SK-N-SH (cell line): ENCODE measurements around the gene RAB20. TPM values are rescaled to one million over a fixed set of nuclear protein-coding genes. Genes with fewer than 3 reads are reported as not detected.
A peak's percentile ranks its signal among the peaks of the same experiment; 100 is the strongest.

Experiments used
- CTCF ChIA-PET: fragments of 300-600, 350-600 bp; formaldehyde crosslinking; extraction: SDS; loops from one replicate; lab custom pipeline; 2021; lab: Yijun Ruan, JAX
- POLR2A ChIA-PET: fragments of 350-600 bp; sonication (Branson Sonifier 250); formaldehyde crosslinking; extraction: SDS; loops from one replicate; lab custom pipeline; 2020; ENCODE audit warnings: antibody characterized with exemption, inconsistent platforms; lab: Yijun Ruan, JAX
- DNase-seq: peaks from one replicate; pipeline ENCODE4 v3.0.0; 2012
- H2AFZ ChIP-seq: fragments of 200-600 bp; sonication (generic); 2 replicates; pipeline ENCODE4 v1.8.1; 2016; ENCODE audit warnings: antibody characterized with exemption, mild to moderate bottlenecking, low read depth
- H3F3A ChIP-seq: fragments of 200-600 bp; sonication (generic); replicated peaks from 2 replicates; pipeline ENCODE3; 2016; ENCODE audit warnings: antibody characterized with exemption, mild to moderate bottlenecking; ENCODE audit not compliant: insufficient read depth
- H3K27ac ChIP-seq, 2 experiments: fragments of 200-500 bp in 1 of 2; fragments of 200-600 bp in 1 of 2; sonication (Bioruptor generic) in 1 of 2; sonication (generic), shearing (Covaris generic) in 1 of 2; 2 replicates each; pipeline versions ENCODE4 v1.5.1 to v1.6.1; 2014 to 2016; ENCODE audit warnings: low read depth in 2 of 2, inconsistent platforms in 1 of 2, low read length in 1 of 2, mild to moderate bottlenecking in 1 of 2, mixed read lengths in 1 of 2
- H3K27me3 ChIP-seq: fragments of 200-600 bp; sonication (generic), shearing (Covaris generic); 2 replicates; pipeline ENCODE4 v1.6.1; 2016; ENCODE audit warnings: mixed run types; ENCODE audit not compliant: insufficient read depth
- H3K36me3 ChIP-seq, 2 experiments: fragments of 200-500 bp in 1 of 2; fragments of 200-600 bp in 1 of 2; sonication (Bioruptor generic) in 1 of 2; sonication (generic) in 1 of 2; replicated peaks in 1 of 2; 2 replicates each; pipeline versions ENCODE3 to v1.5.1; 2014 to 2016; ENCODE audit warnings: low read length in 1 of 2, mild to moderate bottlenecking in 1 of 2; ENCODE audit not compliant: insufficient read depth in 2 of 2, control insufficient read depth in 1 of 2
- H3K4me1 ChIP-seq, 2 experiments: fragments of 200-500 bp in 1 of 2; fragments of 200-600 bp in 1 of 2; sonication (Bioruptor generic) in 1 of 2; sonication (generic), shearing (Covaris generic) in 1 of 2; 2 replicates each; pipeline versions ENCODE4 v1.5.1 to v1.6.1; 2014 to 2016; ENCODE audit warnings: low read depth in 1 of 2, low read length in 1 of 2, mixed run types in 1 of 2; ENCODE audit not compliant: insufficient read depth in 2 of 2, control insufficient read depth in 1 of 2
- H3K4me2 ChIP-seq: fragments of 200-600 bp; sonication (generic), shearing (Covaris generic); 2 replicates; pipeline ENCODE4 v1.6.1; 2017; ENCODE audit warnings: mixed run types
- H3K4me3 ChIP-seq, 2 experiments: fragments of 200-500 bp in 1 of 2; fragments of 200-600 bp in 1 of 2; sonication (Bioruptor generic) in 1 of 2; sonication (generic), shearing (Covaris generic) in 1 of 2; 2 replicates each; pipeline versions ENCODE4 v1.5.1 to v1.8.1; 2014 to 2016; ENCODE audit warnings: low read depth in 2 of 2, inconsistent platforms in 1 of 2, low read length in 1 of 2, mild to moderate bottlenecking in 1 of 2, mixed read lengths in 1 of 2, moderate library complexity in 1 of 2
- H3K79me2 ChIP-seq: fragments of 200-600 bp; sonication (generic); 2 replicates; pipeline ENCODE4 v1.8.1; 2017; ENCODE audit warnings: mild to moderate bottlenecking; ENCODE audit not compliant: insufficient read depth
- H3K9ac ChIP-seq: fragments of 200-600 bp; sonication (generic); 2 replicates; pipeline ENCODE4 v1.6.1; 2017; ENCODE audit warnings: mixed run types
- H3K9me2 ChIP-seq: fragments of 200-600 bp; sonication (generic); 2 replicates; pipeline ENCODE4 v1.6.1; 2017; ENCODE audit warnings: mixed run types
- H3K9me3 ChIP-seq: fragments of 200-600 bp; sonication (generic); 2 replicates; pipeline ENCODE4 v1.6.1; 2017; ENCODE audit warnings: mixed run types, mild to moderate bottlenecking, moderate library complexity
- H4K20me1 ChIP-seq: fragments of 200-600 bp; sonication (generic); 2 replicates; pipeline ENCODE4 v1.6.1; 2017; ENCODE audit warnings: mild to moderate bottlenecking, mixed run types; ENCODE audit not compliant: insufficient read depth
- CTCF ChIP-seq: fragments of 200-600 bp; sonication (generic); IDR thresholded peaks from 2 replicates; pipeline ENCODE4 v1.6.1; 2017; ENCODE audit warnings: antibody characterized with exemption, mild to moderate bottlenecking, moderate library complexity
- ELF1 ChIP-seq: IDR thresholded peaks from 2 replicates; pipeline ENCODE4 v1.4.0; 2012
- FOSL2 ChIP-seq: IDR thresholded peaks from 2 replicates; pipeline ENCODE4 v1.4.0; 2012; ENCODE audit warnings: low read depth, mild to moderate bottlenecking, moderate library complexity, borderline replicate concordance
- MXI1 ChIP-seq: IDR thresholded peaks from 2 replicates; pipeline ENCODE4 v1.6.1; 2012; ENCODE audit warnings: mild to moderate bottlenecking, low read depth, low read length, improper control_type of control experiment
- RFX5 ChIP-seq: IDR thresholded peaks from 2 replicates; pipeline ENCODE4 v1.6.1; 2012; ENCODE audit warnings: mild to moderate bottlenecking, improper control_type of control experiment, low read length
- SIN3A ChIP-seq: IDR thresholded peaks from 2 replicates; pipeline ENCODE4 v1.6.1; 2012; ENCODE audit warnings: low read depth, mild to moderate bottlenecking, low read length, moderate library complexity, borderline replicate concordance
- TAF1 ChIP-seq: IDR thresholded peaks from 2 replicates; pipeline ENCODE4 v1.6.1; 2012; ENCODE audit warnings: low read depth, mild to moderate bottlenecking, low read length, moderate library complexity, borderline replicate concordance
- TEAD4 ChIP-seq: IDR thresholded peaks from 2 replicates; pipeline ENCODE4 v1.4.0; 2012; ENCODE audit warnings: mild to moderate bottlenecking, borderline replicate concordance; ENCODE audit not compliant: insufficient read depth
- USF1 ChIP-seq: IDR thresholded peaks from 2 replicates; pipeline ENCODE4 v1.4.0; 2012; ENCODE audit warnings: low read depth, borderline replicate concordance
- YY1 ChIP-seq: IDR thresholded peaks from 2 replicates; pipeline ENCODE4 v1.4.0; 2012; ENCODE audit warnings: low read depth, mild to moderate bottlenecking
- WGBS: methylation state at CpG from one replicate; pipeline ENCODE4 v1.1.6; 2017; ENCODE audit warnings: low lambda C conversion rate; 5-methylcytosine and 5-hydroxymethylcytosine counted together
- polyA plus RNA-seq, 3 experiments: library from polyadenylated mRNA; depleted of rRNA; stranded (reverse); fragments of >200 nt; gene quantifications; 2 replicates each; pipeline ENCODE4 v1.2.3, GENCODE V29; 2012
- TF ChIP-seq, protein P1 (sequence below): IDR thresholded peaks from 2 replicates; pipeline ENCODE4 v1.6.1; 2012; ENCODE audit warnings: mild to moderate bottlenecking, low read depth, low read length, moderate library complexity

Gene RAB20
- polyA plus RNA-seq, 1 of the 3 experiments (the other 2 are of a cell fraction): 5.2 TPM

- no peak for TF ChIP-seq RFX5
- TF ChIP-seq YY1: no peak
- TF ChIP-seq TAF1: no peak
- no peak for TF ChIP-seq SIN3A
- TF ChIP-seq TEAD4: no peak
- TF ChIP-seq MXI1: no peak
- TF ChIP-seq, protein P1, sequence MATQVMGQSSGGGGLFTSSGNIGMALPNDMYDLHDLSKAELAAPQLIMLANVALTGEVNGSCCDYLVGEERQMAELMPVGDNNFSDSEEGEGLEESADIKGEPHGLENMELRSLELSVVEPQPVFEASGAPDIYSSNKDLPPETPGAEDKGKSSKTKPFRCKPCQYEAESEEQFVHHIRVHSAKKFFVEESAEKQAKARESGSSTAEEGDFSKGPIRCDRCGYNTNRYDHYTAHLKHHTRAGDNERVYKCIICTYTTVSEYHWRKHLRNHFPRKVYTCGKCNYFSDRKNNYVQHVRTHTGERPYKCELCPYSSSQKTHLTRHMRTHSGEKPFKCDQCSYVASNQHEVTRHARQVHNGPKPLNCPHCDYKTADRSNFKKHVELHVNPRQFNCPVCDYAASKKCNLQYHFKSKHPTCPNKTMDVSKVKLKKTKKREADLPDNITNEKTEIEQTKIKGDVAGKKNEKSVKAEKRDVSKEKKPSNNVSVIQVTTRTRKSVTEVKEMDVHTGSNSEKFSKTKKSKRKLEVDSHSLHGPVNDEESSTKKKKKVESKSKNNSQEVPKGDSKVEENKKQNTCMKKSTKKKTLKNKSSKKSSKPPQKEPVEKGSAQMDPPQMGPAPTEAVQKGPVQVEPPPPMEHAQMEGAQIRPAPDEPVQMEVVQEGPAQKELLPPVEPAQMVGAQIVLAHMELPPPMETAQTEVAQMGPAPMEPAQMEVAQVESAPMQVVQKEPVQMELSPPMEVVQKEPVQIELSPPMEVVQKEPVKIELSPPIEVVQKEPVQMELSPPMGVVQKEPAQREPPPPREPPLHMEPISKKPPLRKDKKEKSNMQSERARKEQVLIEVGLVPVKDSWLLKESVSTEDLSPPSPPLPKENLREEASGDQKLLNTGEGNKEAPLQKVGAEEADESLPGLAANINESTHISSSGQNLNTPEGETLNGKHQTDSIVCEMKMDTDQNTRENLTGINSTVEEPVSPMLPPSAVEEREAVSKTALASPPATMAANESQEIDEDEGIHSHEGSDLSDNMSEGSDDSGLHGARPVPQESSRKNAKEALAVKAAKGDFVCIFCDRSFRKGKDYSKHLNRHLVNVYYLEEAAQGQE: no peak
- no peak for TF ChIP-seq ELF1
- no peak for TF ChIP-seq USF1
Measured at GRCh38 chr13:110549795-110550160, 11.7 kb downstream of the RAB20 start (continued).

GRCh38 chr13:110548891-110549794, 12.4 kb downstream of the RAB20 start:
- peaks cover 3 to 4% of the 10 kb centered on the region in 2 experiments; a peak in 1 of 4 replicates for H3K4me1 ChIP-seq
- H3F3A ChIP-seq: peaks cover 2% of the 10 kb centered on the region
- no peaks in the 10 kb centered on the region for H3K36me3 ChIP-seq
- TF ChIP-seq FOSL2: no peak
- TF ChIP-seq CTCF: 0 out of 2 replicates have a peak, but pooled peaks have one; percentile 24
- ChIA-PET CTCF (interaction anchor here (0.8 to 1.6 kb wide), 4 partner anchors 9 to 94 kb away, joined by 3 read pairs; partner anchors contain the start of gene RAB20), POLR2A (no interaction called here)
- H3K4me2 ChIP-seq: no peak overlapping the region
- no peaks in the 10 kb centered on the region for H3K9me2 ChIP-seq
- no peak overlapping the region for H3K27ac ChIP-seq
- H4K20me1 ChIP-seq: no peaks in the 10 kb centered on the region
- no peak overlapping the region for H3K9ac ChIP-seq
- WGBS: 82% methylated on average over 7 of the region's 7 CpGs
- no peaks in the 10 kb centered on the region for H3K79me2 ChIP-seq
- no peak overlapping the region for H3K4me3 ChIP-seq
- no peaks in the 10 kb centered on the region for H3K27me3 ChIP-seq
- H3K9me3 ChIP-seq: no peaks in the 10 kb centered on the region
- no peak for DNase-seq
- no peak overlapping the region for H2AFZ ChIP-seq
